Measurements from ENCODE around the gene NRG3.
"Not testable (repeated sequence)": the region's sequence is repeated elsewhere in the genome, so short reads cannot be mapped to it uniquely, and the experiment has no call there.

The NRG3 gene

GRCh38 chr10:82981137-82981723 lies 1106.2 kb downstream of the NRG3 start:
- H3K27ac Mint-ChIP-seq, result no peak overlapping the region
- no peaks in the 10 kb centered on the region for H3K27me3 Mint-ChIP-seq
- DNase-seq, result no peak
- H3K36me3 Mint-ChIP-seq (ENCODE audit: low read depth), result no peaks in the 10 kb centered on the region
- no peak overlapping the region for H3K4me3 Mint-ChIP-seq
- H3K4me1 Mint-ChIP-seq (ENCODE audit: low read depth), result no peaks in the 10 kb centered on the region
- H3K9me3 Mint-ChIP-seq, result peaks cover 4% of the 10 kb centered on the region

- no peaks in the 10 kb centered on the region for H3K4me1 Mint-ChIP-seq (ENCODE audit: low read depth)
- no peak overlapping the region for H3K4me3 Mint-ChIP-seq
- no peak for DNase-seq
- no peaks in the 10 kb centered on the region for H3K36me3 Mint-ChIP-seq (ENCODE audit: low read depth)
- H3K9me3 Mint-ChIP-seq, result peaks cover 6% of the 10 kb centered on the region
- no peak overlapping the region for H3K27ac Mint-ChIP-seq
- no peaks in the 10 kb centered on the region for H3K27me3 Mint-ChIP-seq
Measured at GRCh38 chr10:82982110-82982608, 1107.2 kb downstream of the NRG3 start.

GRCh38 chr10:82986216-82986615 lies 1111.2 kb downstream of the NRG3 start:
- Mint-ChIP-seq H3K4me3 (no peak overlapping the region), H3K9me3 (peaks cover 2% of the 10 kb centered on the region), H3K27me3 (no peaks in the 10 kb centered on the region), H3K36me3 (ENCODE audit: low read depth) (no peaks in the 10 kb centered on the region), H3K4me1 (ENCODE audit: low read depth) (no peaks in the 10 kb centered on the region), H3K27ac (no peak overlapping the region)
- DNase-seq, result no peak

- not testable (repeated sequence) for H3K27me3 Mint-ChIP-seq; H3K27ac Mint-ChIP-seq; H3K9me3 Mint-ChIP-seq; H3K36me3 Mint-ChIP-seq (ENCODE audit: low read depth); H3K4me1 Mint-ChIP-seq (ENCODE audit: low read depth); H3K4me3 Mint-ChIP-seq; DNase-seq
Measured at GRCh38 chr10:83006479-83006878, 1131.5 kb downstream of the NRG3 start.

GRCh38 chr10:83007510-83007909 lies 1132.5 kb downstream of the NRG3 start:
- H3K36me3 Mint-ChIP-seq (ENCODE audit: low read depth), result no peaks in the 10 kb centered on the region
- DNase-seq, result no peak
- no peak overlapping the region for H3K27ac Mint-ChIP-seq
- H3K27me3 Mint-ChIP-seq, result no peaks in the 10 kb centered on the region
- peaks cover 8% of the 10 kb centered on the region for H3K9me3 Mint-ChIP-seq
- no peak overlapping the region for H3K4me3 Mint-ChIP-seq
- no peaks in the 10 kb centered on the region for H3K4me1 Mint-ChIP-seq (ENCODE audit: low read depth)

GRCh38 chr10:83012866-83013265 lies 1137.9 kb downstream of the NRG3 start:
- H3K27ac Mint-ChIP-seq, result no peak overlapping the region
- H3K9me3 Mint-ChIP-seq, result peaks cover 5% of the 10 kb centered on the region
- H3K4me3 Mint-ChIP-seq, result no peak overlapping the region
- H3K4me1 Mint-ChIP-seq (ENCODE audit: low read depth), result no peaks in the 10 kb centered on the region
- H3K27me3 Mint-ChIP-seq, result no peaks in the 10 kb centered on the region
- no peak for DNase-seq
- H3K36me3 Mint-ChIP-seq (ENCODE audit: low read depth), result no peaks in the 10 kb centered on the region

GRCh38 chr10:83017076-83017867 lies 1142.3 kb downstream of the NRG3 start:
- peaks cover 15% of the 10 kb centered on the region for H3K9me3 Mint-ChIP-seq
- no peaks in the 10 kb centered on the region for H3K4me1 Mint-ChIP-seq (ENCODE audit: low read depth)
- no peak overlapping the region for H3K4me3 Mint-ChIP-seq
- H3K27ac Mint-ChIP-seq, result no peak overlapping the region
- H3K27me3 Mint-ChIP-seq, result no peaks in the 10 kb centered on the region
- no peaks in the 10 kb centered on the region for H3K36me3 Mint-ChIP-seq (ENCODE audit: low read depth)
- no peak for DNase-seq

- Mint-ChIP-seq H3K27me3 (no peaks in the 10 kb centered on the region), H3K9me3 (peaks cover 22% of the 10 kb centered on the region), H3K4me3 (no peak overlapping the region), H3K27ac (no peak overlapping the region), H3K4me1 (ENCODE audit: low read depth) (no peaks in the 10 kb centered on the region), H3K36me3 (ENCODE audit: low read depth) (no peaks in the 10 kb centered on the region)
- DNase-seq, result no peak
Measured at GRCh38 chr10:83023662-83024061, 1148.7 kb downstream of the NRG3 start.
